ENCODE data around the gene HSPA8. TPM values are rescaled to one million over a fixed set of nuclear protein-coding genes. Genes with fewer than 3 reads are reported as not detected.
A peak's percentile ranks its signal among the peaks of the same experiment; 100 is the strongest.

HSPA8 gene
- 1,679 TPM for total RNA-seq
- polyA plus RNA-seq = 221 TPM
- long read RNA-seq, donor 1, transcript HSPA8-224 (9 exons, 2,463 nt) = major isoform, 38 of 93 reads
- long read RNA-seq, donor 1, transcript HSPA8-203 (4 exons, 963 nt) = minor isoform, 6 of 93 reads
- long read RNA-seq, donor 1, transcript HSPA8-211 (5 exons, 1,509 nt) = minor isoform, 11 of 93 reads
- long read RNA-seq, donor 1, transcript HSPA8-222 (6 exons, 1,884 nt) = minor isoform, 8 of 93 reads
- long read RNA-seq, donor 1, partial matches to known transcripts = 22 of 93 reads
- long read RNA-seq, donor 1, other reads (novel, unspliced or antisense) = 0 of 93 reads
- long read RNA-seq, donor 2 = 0 reads
- long read RNA-seq, donor 3, transcript HSPA8-222 (6 exons, 1,884 nt) = minor isoform, 109 of 2,260 reads
- long read RNA-seq, donor 3, transcript HSPA8-211 (5 exons, 1,509 nt) = minor isoform, 272 of 2,260 reads
- long read RNA-seq, donor 3, transcript HSPA8-203 (4 exons, 963 nt) = minor isoform, 114 of 2,260 reads
- long read RNA-seq, donor 3, transcript HSPA8-224 (9 exons, 2,463 nt) = major isoform, 785 of 2,260 reads
- long read RNA-seq, donor 3, partial matches to known transcripts = 837 of 2,260 reads
- long read RNA-seq, donor 3, other reads (novel, unspliced or antisense) = 18 of 2,260 reads
- long read RNA-seq, donor 4, transcript HSPA8-203 (4 exons, 963 nt) = minor isoform, 37 of 644 reads
- long read RNA-seq, donor 4, transcript HSPA8-211 (5 exons, 1,509 nt) = minor isoform, 72 of 644 reads
- long read RNA-seq, donor 4, transcript HSPA8-224 (9 exons, 2,463 nt) = major isoform, 213 of 644 reads
- long read RNA-seq, donor 4, transcript HSPA8-208 (3 exons, 740 nt) = minor isoform, 42 of 644 reads
- long read RNA-seq, donor 4, partial matches to known transcripts = 218 of 644 reads
- long read RNA-seq, donor 4, other reads (novel, unspliced or antisense) = 0 of 644 reads
- long read RNA-seq, donor 5, transcript HSPA8-222 (6 exons, 1,884 nt) = minor isoform, 88 of 1,952 reads
- long read RNA-seq, donor 5, transcript HSPA8-224 (9 exons, 2,463 nt) = major isoform, 669 of 1,952 reads
- long read RNA-seq, donor 5, transcript HSPA8-211 (5 exons, 1,509 nt) = minor isoform, 254 of 1,952 reads
- long read RNA-seq, donor 5, transcript HSPA8-203 (4 exons, 963 nt) = minor isoform, 74 of 1,952 reads
- long read RNA-seq, donor 5, partial matches to known transcripts = 676 of 1,952 reads
- long read RNA-seq, donor 5, other reads (novel, unspliced or antisense) = 37 of 1,952 reads
- long read RNA-seq, donor 6, transcript HSPA8-222 (6 exons, 1,884 nt) = minor isoform, 73 of 975 reads
- long read RNA-seq, donor 6, transcript HSPA8-203 (4 exons, 963 nt) = minor isoform, 32 of 975 reads
- long read RNA-seq, donor 6, transcript HSPA8-211 (5 exons, 1,509 nt) = minor isoform, 79 of 975 reads
- long read RNA-seq, donor 6, transcript HSPA8-224 (9 exons, 2,463 nt) = major isoform, 342 of 975 reads
- long read RNA-seq, donor 6, partial matches to known transcripts = 388 of 975 reads
- long read RNA-seq, donor 6, other reads (novel, unspliced or antisense) = 9 of 975 reads
- long read RNA-seq, donor 7, transcript HSPA8-202 (8 exons, 2,004 nt) = minor isoform, 79 of 1,577 reads
- long read RNA-seq, donor 7, transcript HSPA8-224 (9 exons, 2,463 nt) = major isoform, 620 of 1,577 reads
- long read RNA-seq, donor 7, transcript HSPA8-211 (5 exons, 1,509 nt) = minor isoform, 182 of 1,577 reads
- long read RNA-seq, donor 7, transcript HSPA8-222 (6 exons, 1,884 nt) = minor isoform, 66 of 1,577 reads
- long read RNA-seq, donor 7, partial matches to known transcripts = 490 of 1,577 reads
- long read RNA-seq, donor 7, other reads (novel, unspliced or antisense) = 19 of 1,577 reads
- long read RNA-seq, donor 8, transcript HSPA8-211 (5 exons, 1,509 nt) = minor isoform, 78 of 422 reads
- long read RNA-seq, donor 8, transcript HSPA8-224 (9 exons, 2,463 nt) = major isoform, 124 of 422 reads
- long read RNA-seq, donor 8, transcript HSPA8-222 (6 exons, 1,884 nt) = minor isoform, 22 of 422 reads
- long read RNA-seq, donor 8, transcript HSPA8-202 (8 exons, 2,004 nt) = minor isoform, 23 of 422 reads
- long read RNA-seq, donor 8, partial matches to known transcripts = 143 of 422 reads
- long read RNA-seq, donor 8, other reads (novel, unspliced or antisense) = 0 of 422 reads
- long read RNA-seq, donor 9, transcript HSPA8-222 (6 exons, 1,884 nt) = minor isoform, 35 of 834 reads
- long read RNA-seq, donor 9, transcript HSPA8-211 (5 exons, 1,509 nt) = minor isoform, 103 of 834 reads
- long read RNA-seq, donor 9, transcript HSPA8-208 (3 exons, 740 nt) = minor isoform, 26 of 834 reads
- long read RNA-seq, donor 9, transcript HSPA8-224 (9 exons, 2,463 nt) = major isoform, 279 of 834 reads
- long read RNA-seq, donor 9, partial matches to known transcripts = 298 of 834 reads
- long read RNA-seq, donor 9, other reads (novel, unspliced or antisense) = 16 of 834 reads
- long read RNA-seq, donor 10, transcript HSPA8-211 (5 exons, 1,509 nt) = minor isoform, 125 of 781 reads
- long read RNA-seq, donor 10, transcript HSPA8-202 (8 exons, 2,004 nt) = minor isoform, 41 of 781 reads
- long read RNA-seq, donor 10, transcript HSPA8-224 (9 exons, 2,463 nt) = major isoform, 209 of 781 reads
- long read RNA-seq, donor 10, transcript HSPA8-203 (4 exons, 963 nt) = minor isoform, 39 of 781 reads
- long read RNA-seq, donor 10, partial matches to known transcripts = 269 of 781 reads
- long read RNA-seq, donor 10, other reads (novel, unspliced or antisense) = 0 of 781 reads

- no peaks in the 10 kb centered on the region for H3K27me3 ChIP-seq (ENCODE audit: control insufficient read depth in 2 of 2, insufficient read depth in 1 of 2, low read length in 1 of 2)
- DNase-seq (ENCODE audit: low read depth in 6 of 9, low spot score in 9 of 9) = peak in 6 of 9 donors; percentile 41 to 76 (median 60)
- under 1% methylated on average over 45 of the region's 45 CpGs for WGBS
- H3K36me3 ChIP-seq (ENCODE audit: control insufficient read depth in 2 of 2, insufficient read depth in 2 of 2, low read length in 1 of 2) = peaks cover 41 to 51% of the 10 kb centered on the region in 2 donors
- peak within 1 kb of the TSS; percentile 91 to 98 for H3K4me3 ChIP-seq (ENCODE audit: low read length in 2 of 2)
- H3K9me3 ChIP-seq (ENCODE audit: control insufficient read depth in 2 of 2, insufficient read depth in 1 of 2, low read length in 1 of 2) = no peaks in the 10 kb centered on the region
- peak within 1 kb of the TSS; percentile 99 to 100 for H3K27ac ChIP-seq (ENCODE audit: low read depth in 1 of 2, low read length in 1 of 2)
- peaks cover 27 to 42% of the 10 kb centered on the region in 2 donors for H3K4me1 ChIP-seq (ENCODE audit: control insufficient read depth in 2 of 2, insufficient read depth in 2 of 2, low read length in 2 of 2)
Measured at GRCh38 chr11:123061403-123062157, at the start of gene HSPA8. Gene HSPA8 (minus strand): TSS chr11:123062136. CDS start chr11:123061324, 812 bp downstream.

DNA sequence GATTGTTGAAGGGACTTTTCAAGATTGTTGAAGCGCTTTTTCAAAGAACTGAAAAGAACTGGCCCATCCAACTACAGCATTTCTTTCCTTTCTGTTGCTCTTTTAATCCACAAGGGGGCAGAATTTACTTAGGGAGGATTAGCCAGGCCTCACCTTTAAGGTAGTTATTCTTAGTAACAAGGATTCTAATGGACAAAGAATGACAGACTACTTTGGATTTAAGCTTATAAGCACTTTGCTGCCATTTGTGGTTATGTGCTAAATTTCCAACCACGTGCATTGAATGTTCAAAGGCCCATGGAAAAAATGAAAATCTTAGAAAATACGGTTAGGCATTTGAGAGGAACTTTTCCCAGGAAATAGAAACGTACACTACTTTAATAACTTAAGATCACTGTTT, 49.5 kb upstream of the HSPA8 start:
- Histone ChIP-seq H3K27me3 (ENCODE audit: control insufficient read depth in 2 of 2, insufficient read depth in 1 of 2, low read length in 1 of 2) (no peaks in the 10 kb centered on the region), H3K9me3 (ENCODE audit: control insufficient read depth in 2 of 2, insufficient read depth in 1 of 2, low read length in 1 of 2) (peaks cover 0 to 5% of the 10 kb centered on the region in 2 donors), H3K36me3 (ENCODE audit: control insufficient read depth in 2 of 2, insufficient read depth in 2 of 2, low read length in 1 of 2) (no peaks in the 10 kb centered on the region), H3K27ac (ENCODE audit: low read depth in 1 of 2, low read length in 1 of 2) (no peak overlapping the region), H3K4me1 (ENCODE audit: control insufficient read depth in 2 of 2, insufficient read depth in 2 of 2, low read length in 2 of 2) (no peaks in the 10 kb centered on the region), H3K4me3 (ENCODE audit: low read length in 2 of 2) (no peak overlapping the region)
- DNase-seq (ENCODE audit: low read depth in 6 of 9, low spot score in 9 of 9) = peak in 7 of 9 donors; percentile 17 to 73 (median 40)
- 74% methylated on average over 4 of the region's 4 CpGs for WGBS

GRCh38 chr11:123110397-123110796, 48.5 kb upstream of the HSPA8 start:
- WGBS = 79% methylated on average over 8 of the region's 8 CpGs
- Histone ChIP-seq H3K27me3 (ENCODE audit: control insufficient read depth in 2 of 2, insufficient read depth in 1 of 2, low read length in 1 of 2) (no peaks in the 10 kb centered on the region), H3K4me1 (ENCODE audit: control insufficient read depth in 2 of 2, insufficient read depth in 2 of 2, low read length in 2 of 2) (no peaks in the 10 kb centered on the region), H3K36me3 (ENCODE audit: control insufficient read depth in 2 of 2, insufficient read depth in 2 of 2, low read length in 1 of 2) (no peaks in the 10 kb centered on the region), H3K4me3 (ENCODE audit: low read length in 2 of 2) (no peak overlapping the region), H3K27ac (ENCODE audit: low read depth in 1 of 2, low read length in 1 of 2) (no peak overlapping the region), H3K9me3 (ENCODE audit: control insufficient read depth in 2 of 2, insufficient read depth in 1 of 2, low read length in 1 of 2) (no peaks in the 10 kb centered on the region)
- no peak for DNase-seq (ENCODE audit: low read depth in 6 of 9, low spot score in 9 of 9)

- WGBS = 94% methylated on average over 4 of the region's 4 CpGs
- no peaks in the 10 kb centered on the region for H3K27me3 ChIP-seq (ENCODE audit: control insufficient read depth in 2 of 2, insufficient read depth in 1 of 2, low read length in 1 of 2)
Measured at GRCh38 chr11:123107945-123108495, 46.1 kb upstream of the HSPA8 start.

DNA sequence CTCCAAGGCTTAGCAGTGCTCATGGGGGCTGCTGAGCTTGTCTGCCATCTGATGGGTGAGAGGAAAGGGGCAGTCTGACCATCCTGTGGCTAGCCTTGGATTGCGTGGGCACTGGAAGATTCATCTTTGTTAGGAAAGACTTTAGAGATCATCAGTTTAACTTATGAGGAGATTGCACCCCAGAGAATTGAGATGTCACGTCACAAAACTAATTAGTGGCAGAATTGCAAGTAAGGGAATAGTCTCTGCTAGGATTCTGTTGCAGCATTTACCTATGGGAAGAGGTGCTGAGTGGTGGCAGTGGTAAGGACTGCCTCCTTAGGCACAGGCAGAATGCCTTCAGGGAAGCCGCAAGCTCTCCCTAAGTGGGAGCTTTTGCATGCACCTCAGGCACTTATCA, 42.8 kb upstream of the HSPA8 start:
- Histone ChIP-seq H3K36me3 (ENCODE audit: control insufficient read depth in 2 of 2, insufficient read depth in 2 of 2, low read length in 1 of 2) (no peaks in the 10 kb centered on the region), H3K4me1 (ENCODE audit: control insufficient read depth in 2 of 2, insufficient read depth in 2 of 2, low read length in 2 of 2) (peaks cover 0 to 13% of the 10 kb centered on the region in 2 donors), H3K27ac (ENCODE audit: low read depth in 1 of 2, low read length in 1 of 2) (no peak overlapping the region), H3K9me3 (ENCODE audit: control insufficient read depth in 2 of 2, insufficient read depth in 1 of 2, low read length in 1 of 2) (no peaks in the 10 kb centered on the region), H3K27me3 (ENCODE audit: control insufficient read depth in 2 of 2, insufficient read depth in 1 of 2, low read length in 1 of 2) (no peaks in the 10 kb centered on the region), H3K4me3 (ENCODE audit: low read length in 2 of 2) (no peak overlapping the region)
- no peak for DNase-seq (ENCODE audit: low read depth in 6 of 9, low spot score in 9 of 9)
- 98% methylated on average over 3 of the region's 3 CpGs for WGBS

More at GRCh38 chr11:123107945-123108495, 46.1 kb upstream of the HSPA8 start:
- H3K27ac ChIP-seq (ENCODE audit: low read depth in 1 of 2, low read length in 1 of 2) = no peak overlapping the region
- no peak for DNase-seq (ENCODE audit: low read depth in 6 of 9, low spot score in 9 of 9)
- no peaks in the 10 kb centered on the region for H3K36me3 ChIP-seq (ENCODE audit: control insufficient read depth in 2 of 2, insufficient read depth in 2 of 2, low read length in 1 of 2)
- H3K9me3 ChIP-seq (ENCODE audit: control insufficient read depth in 2 of 2, insufficient read depth in 1 of 2, low read length in 1 of 2) = no peaks in the 10 kb centered on the region
- H3K4me1 ChIP-seq (ENCODE audit: control insufficient read depth in 2 of 2, insufficient read depth in 2 of 2, low read length in 2 of 2) = no peaks in the 10 kb centered on the region
- H3K4me3 ChIP-seq (ENCODE audit: low read length in 2 of 2) = no peak overlapping the region

DNA sequence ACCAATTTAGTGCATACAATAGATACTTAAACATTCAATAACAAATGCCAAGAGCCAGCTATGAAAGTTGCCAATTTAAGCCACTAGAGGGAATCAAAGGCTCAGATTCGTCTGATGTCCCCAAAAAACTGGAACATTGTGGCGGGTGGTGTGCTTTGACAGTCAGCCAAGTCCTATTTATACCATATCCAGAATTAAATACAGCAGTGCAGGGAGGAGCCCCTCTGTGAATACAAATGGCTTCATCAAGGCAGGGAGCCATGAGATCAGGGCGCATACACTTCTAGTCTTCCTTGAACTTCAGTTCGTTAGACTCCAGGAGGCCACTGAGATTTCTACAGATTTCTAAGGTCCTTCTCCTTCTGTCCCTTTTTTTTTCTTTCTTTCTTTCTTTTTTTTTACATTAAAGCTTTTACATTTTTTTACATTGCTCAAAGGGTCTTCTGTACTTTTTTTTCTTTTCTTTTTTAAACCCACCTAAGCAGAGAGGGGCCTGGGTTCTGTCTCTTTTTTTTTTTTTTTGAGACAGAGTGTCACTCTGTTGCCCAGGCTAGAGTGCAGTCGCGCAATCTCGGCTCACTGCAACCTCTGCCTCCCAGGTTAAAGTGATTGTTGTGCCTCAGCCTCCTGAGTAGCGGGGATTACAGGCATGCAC, 41.5 kb upstream of the HSPA8 start:
- Histone ChIP-seq H3K4me3 (ENCODE audit: low read length in 2 of 2) (no peak overlapping the region), H3K36me3 (ENCODE audit: control insufficient read depth in 2 of 2, insufficient read depth in 2 of 2, low read length in 1 of 2) (no peaks in the 10 kb centered on the region), H3K9me3 (ENCODE audit: control insufficient read depth in 2 of 2, insufficient read depth in 1 of 2, low read length in 1 of 2) (no peaks in the 10 kb centered on the region), H3K27me3 (ENCODE audit: control insufficient read depth in 2 of 2, insufficient read depth in 1 of 2, low read length in 1 of 2) (no peaks in the 10 kb centered on the region), H3K4me1 (ENCODE audit: control insufficient read depth in 2 of 2, insufficient read depth in 2 of 2, low read length in 2 of 2) (peaks cover 0 to 13% of the 10 kb centered on the region in 2 donors), H3K27ac (ENCODE audit: low read depth in 1 of 2, low read length in 1 of 2) (no peak overlapping the region)
- 69% methylated on average over 8 of the region's 8 CpGs for WGBS
- peak in 5 of 9 donors; percentile 26 to 80 (median 44) for DNase-seq (ENCODE audit: low read depth in 6 of 9, low spot score in 9 of 9)
